NCI-H345 treated with DMSO at 0.1 percent for 48 hours (cell line): ENCODE results near the gene TTC24.
A peak's percentile ranks its signal among the peaks of the same experiment; 100 is the strongest.

Experiments used
- DNase-seq: peaks from one replicate; lab custom pipeline; 2025; ENCODE audit not compliant: unreplicated experiment; lab: John Stamatoyannopoulos, UW

Gene TTC24

DNA sequence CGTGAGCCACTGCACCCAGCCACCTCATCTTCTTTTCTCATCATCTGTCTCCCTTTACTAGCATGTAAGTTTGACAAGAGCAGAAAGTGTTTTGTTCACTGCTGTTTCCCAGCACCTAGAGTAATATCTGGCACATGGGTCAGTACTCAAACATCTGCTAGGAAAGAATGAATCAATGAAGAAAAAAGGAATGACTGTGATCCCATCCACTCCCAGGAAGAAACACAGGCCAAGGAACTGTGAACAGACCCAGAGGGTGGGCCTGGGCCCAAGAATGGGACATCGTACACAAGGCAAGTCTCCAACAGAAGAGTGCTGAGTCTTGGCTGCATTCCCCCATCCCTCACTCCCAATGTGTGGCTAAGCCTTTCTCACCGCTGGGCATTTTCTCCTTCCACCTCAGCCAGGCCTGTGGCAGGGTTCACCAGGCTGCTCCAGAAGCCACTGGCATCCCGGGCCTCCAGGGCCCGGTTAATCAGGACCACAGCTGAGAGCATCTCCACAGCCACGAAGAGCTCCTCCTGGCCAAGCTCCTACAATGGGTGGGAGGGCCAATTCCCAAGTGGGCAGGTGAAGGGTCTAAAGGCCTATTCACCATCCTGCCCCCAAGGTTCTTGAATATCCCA, 25.6 kb upstream of the TTC24 start:
- no peak for DNase-seq

DNA sequence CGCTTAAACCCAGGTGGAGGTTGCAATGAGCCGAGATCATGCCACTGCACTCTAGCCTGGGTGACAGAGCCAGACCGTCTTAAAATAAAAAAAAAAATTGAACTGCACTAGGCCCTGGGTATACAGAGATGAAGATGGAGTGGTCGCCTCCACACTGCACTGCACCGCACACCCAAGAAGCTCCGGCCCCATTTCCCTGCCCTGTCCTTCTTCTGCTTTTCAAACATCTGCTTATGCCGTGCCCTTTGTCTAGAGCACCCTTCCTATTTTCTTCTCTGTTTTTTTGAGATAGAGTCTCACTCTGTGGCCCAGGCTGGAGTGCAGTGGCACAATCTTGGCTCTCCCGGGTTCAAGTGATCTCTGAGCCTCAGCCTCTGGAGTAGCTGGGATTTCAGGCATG, 24.6 kb upstream of the TTC24 start:
- no peak for DNase-seq

DNA sequence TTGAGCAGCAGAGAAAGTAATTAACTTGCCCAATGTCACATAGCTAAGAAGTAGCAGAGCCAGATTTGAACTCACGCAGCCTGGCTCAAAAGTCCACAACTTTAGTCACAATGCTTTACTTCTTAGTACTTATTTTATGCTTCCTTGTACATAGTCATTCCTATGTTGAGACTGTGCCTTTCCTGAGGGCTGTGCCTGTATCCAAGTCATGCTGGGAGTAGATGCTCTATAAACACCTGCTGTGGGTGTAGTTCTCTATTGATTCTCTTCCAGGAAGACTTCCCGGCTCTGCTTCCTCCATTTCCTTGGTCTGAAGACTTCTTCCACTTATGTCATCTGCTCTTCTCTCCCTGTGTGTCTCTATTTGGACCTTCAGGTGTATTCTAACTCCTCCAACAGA, 23.8 kb upstream of the TTC24 start:
- DNase-seq, result peak; percentile 74

DNA sequence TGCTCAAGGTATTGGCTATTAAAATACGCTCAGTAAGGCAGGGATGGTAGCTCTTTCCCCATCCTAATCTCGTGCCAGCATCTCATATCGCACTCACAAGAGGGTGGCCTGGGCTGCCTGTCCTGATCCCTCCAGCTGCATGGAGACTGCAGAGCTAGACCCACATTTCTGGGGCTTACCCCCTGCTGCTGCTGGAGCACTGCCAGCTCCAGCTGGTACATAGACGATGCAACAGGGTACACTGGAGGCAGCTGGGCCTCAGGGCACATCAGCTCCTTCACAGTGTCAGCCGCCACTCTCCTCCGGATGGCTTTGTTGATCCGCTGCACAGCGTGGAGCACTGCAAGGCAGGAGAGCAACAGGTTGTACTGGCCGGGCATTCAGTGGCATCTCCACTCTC, 23.2 kb upstream of the TTC24 start:
- peak; percentile 100 for DNase-seq

GRCh38 chr1:156559086-156559796, 20.3 kb upstream of the TTC24 start:
- no peak for DNase-seq

DNA sequence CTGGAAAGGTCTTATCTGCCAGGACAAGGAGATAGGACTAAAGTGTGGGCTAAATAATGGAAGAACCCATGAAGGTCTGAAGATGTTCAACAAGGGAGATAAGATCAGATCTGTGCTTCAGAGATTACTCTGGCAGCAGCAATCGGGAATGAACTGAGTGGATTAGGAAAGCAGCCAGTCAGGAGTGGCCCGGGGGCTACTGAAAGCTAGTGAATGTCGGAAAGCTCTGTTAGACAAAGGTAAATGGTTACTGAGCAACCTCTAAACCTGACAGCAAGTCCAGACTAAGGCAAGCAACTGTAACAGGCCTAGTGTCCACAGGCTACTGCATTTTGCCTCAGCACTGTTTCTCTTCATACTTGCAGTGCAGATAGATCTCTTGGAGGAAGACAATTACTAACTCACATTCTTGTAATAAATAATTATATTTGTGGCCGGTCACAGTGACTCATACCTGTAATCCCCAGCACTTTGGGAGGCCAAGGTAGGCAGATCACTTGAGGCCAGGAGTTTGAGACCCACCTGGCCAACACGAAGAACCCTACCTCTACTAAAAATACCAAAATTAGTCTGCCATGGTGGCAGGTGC, 19.6 kb upstream of the TTC24 start:
- no peak for DNase-seq

GRCh38 chr1:156560585-156561163, 18.8 kb upstream of the TTC24 start:
- no peak for DNase-seq

- DNase-seq, result no peak
Observed at GRCh38 chr1:156565519-156565918, 14.0 kb upstream of the TTC24 start.

DNA sequence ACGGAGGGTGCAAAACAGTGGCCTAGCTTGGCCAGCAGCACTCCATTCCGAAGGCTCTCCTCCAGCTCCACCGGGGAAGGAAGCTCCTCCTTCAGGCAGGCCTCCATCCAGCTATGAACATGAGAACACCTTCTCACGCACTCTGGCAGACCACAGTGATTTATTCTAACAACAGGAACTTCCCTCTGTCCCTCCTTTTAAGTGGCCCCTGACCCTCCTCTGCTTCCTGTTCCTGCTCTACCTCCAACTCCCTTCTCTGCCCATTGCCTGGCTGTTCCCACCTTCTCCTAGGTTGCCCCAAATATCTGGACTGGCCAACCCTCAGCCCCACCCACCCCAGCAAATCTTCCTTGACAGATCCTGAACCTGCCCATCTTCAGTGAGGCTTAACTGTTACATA, 13.1 kb upstream of the TTC24 start:
- no peak for DNase-seq

- DNase-seq, result no peak
Observed at GRCh38 chr1:156571261-156571852, 8.2 kb upstream of the TTC24 start.

- peak; percentile 67 for DNase-seq
Observed at GRCh38 chr1:156571919-156572662, 7.4 kb upstream of the TTC24 start, which contains the start of gene IQGAP3. Gene IQGAP3, minus strand, starts transcription at chr1:156572565. Its CDS starts 36 bp downstream, at chr1:156572529.

DNA sequence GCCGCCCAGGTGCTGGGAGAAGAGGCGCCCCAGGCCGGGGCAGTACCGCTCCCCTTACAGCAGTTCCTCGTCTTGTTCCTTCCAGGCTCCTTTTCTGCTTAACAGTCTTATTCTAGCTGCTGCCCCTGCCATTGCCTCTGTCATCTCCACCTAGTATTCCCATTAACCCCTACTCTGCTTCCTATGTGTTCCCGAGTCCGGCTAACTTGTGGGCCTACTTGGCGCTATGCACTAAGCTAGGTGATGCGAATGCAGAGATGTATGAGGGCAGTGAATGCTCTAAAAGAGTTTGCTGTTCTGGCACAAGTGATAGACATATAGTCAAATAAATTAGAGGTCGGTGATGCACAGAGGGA, 6.9 kb upstream of the TTC24 start:
- no peak for DNase-seq

- DNase-seq, result no peak
Observed at GRCh38 chr1:156574039-156574633, 5.4 kb upstream of the TTC24 start.

GRCh38 chr1:156577550-156577949, 2.0 kb upstream of the TTC24 start:
- no peak for DNase-seq

- no peak for DNase-seq
Observed at GRCh38 chr1:156578055-156578454, 1.5 kb upstream of the TTC24 start.

DNA sequence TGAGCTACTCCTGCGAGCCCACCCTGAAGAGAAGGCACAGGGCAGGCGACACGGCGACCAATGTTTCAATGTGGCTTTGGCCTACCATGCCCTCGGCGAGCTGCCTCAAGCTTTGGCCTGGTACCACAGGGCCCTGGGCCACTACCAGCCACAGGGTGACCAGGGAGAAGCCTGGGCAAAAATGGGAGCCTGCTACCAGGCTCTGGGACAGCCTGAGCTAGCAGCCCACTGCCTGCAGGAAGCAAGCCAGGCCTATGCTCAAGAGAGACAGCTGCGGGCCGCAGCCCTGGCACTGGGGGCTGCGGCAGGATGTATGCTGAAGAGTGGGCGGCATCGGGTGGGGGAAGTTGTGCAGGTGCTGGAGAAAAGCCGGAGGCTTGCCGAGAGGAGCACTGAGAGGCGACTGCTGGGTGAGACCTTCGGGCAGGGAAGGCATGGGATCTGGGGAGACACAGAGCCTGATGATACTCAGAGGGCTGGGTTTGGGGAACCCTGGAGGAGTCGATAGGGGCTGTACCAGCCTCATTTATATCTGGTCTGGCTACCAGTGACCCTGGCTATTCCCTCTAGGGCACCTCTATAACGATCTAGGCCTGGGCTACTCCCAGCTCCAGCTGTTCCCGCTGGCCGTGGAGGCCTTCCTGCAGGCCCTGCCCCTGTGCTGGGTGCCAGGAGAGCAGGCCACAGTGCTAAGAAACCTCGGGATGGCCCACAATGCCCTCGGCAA, 2.3 kb downstream of the TTC24 start:
- DNase-seq, result no peak

- DNase-seq, result no peak
Observed at GRCh38 chr1:156582388-156583017, 3.0 kb downstream of the TTC24 start.

DNA sequence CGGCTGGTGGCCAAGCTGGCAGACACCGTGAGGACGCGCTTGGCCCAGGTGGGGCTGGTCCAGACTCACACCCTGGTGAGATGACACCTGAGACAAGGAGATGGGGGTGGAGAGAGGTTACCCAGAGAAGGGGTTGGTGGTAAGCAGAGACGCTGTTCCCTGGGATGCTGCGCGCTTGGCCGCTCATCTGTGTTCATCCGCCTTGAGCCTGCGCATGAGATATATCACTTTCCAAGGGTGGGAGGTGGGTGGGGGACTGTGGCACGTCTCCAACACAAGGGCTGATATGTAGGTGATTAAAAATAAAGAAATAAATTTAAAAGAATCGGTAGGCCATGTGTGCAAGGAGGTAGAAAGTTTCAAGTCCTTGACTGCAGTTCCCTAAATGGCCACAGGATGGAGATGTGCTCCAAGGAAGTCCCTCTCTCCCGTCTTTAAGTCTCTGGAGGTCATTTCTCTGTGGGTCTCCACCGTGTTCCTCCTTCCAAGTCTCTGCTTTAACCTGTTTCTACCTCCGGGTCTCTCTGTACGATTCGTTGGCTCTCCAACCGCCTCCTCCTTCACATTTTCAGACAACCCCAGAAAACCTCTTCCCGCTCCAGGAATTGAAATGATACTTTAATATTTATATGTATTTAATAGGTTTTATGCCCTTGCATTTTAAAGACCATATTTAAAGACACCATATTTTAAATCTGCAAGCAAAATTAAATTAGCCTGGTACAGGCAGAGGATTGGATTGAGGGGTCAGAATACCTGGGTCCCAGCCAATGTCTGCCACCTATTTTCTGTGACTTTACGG, 4.5 kb downstream of the TTC24 start:
- DNase-seq, result peak; percentile 62

- no peak for DNase-seq
Observed at GRCh38 chr1:156584813-156585212, 5.3 kb downstream of the TTC24 start.
